KOPT-K1 (cell line): ENCODE results near the gene UBL4A.
"Not testable (repeated sequence)": the region's sequence is repeated elsewhere in the genome, so short reads cannot be mapped to it uniquely, and the experiment has no call there.

Source experiments
- H3K27ac ChIP-seq: fragments of 200-600 bp; sonication (generic); 2 replicates; pipeline ENCODE4 v1.5.1; 2016; ENCODE audit warnings: antibody characterized with exemption, mild to moderate bottlenecking, low read depth, low read length; ENCODE audit not compliant: poor library complexity, severe bottlenecking
- H3K36me3 ChIP-seq: fragments of 200-600 bp; sonication (generic); 2 replicates; pipeline ENCODE4 v1.5.1; 2017; ENCODE audit warnings: antibody characterized with exemption, mild to moderate bottlenecking, low read length, moderate library complexity; ENCODE audit not compliant: insufficient read depth
- H3K9me3 ChIP-seq: fragments of 200-600 bp; sonication (generic); 2 replicates; pipeline ENCODE4 v1.5.1; 2017; ENCODE audit warnings: antibody characterized with exemption, low read length, mild to moderate bottlenecking; ENCODE audit not compliant: insufficient read depth, poor library complexity, severe bottlenecking

UBL4A gene

GRCh38 chrX:154515090-154515965 lies 28.9 kb upstream of the UBL4A start:
- Histone ChIP-seq H3K9me3 (no peaks in the 10 kb centered on the region), H3K36me3 (no peaks in the 10 kb centered on the region), H3K27ac (peak overlapping the region; percentile 78)

- Histone ChIP-seq H3K27ac (no peak overlapping the region), H3K36me3 (no peaks in the 10 kb centered on the region; the same call in 1 of the 2 replicates), H3K9me3 (no peaks in the 10 kb centered on the region)
Observed at GRCh38 chrX:154513716-154514115, 27.3 kb upstream of the UBL4A start.

DNA sequence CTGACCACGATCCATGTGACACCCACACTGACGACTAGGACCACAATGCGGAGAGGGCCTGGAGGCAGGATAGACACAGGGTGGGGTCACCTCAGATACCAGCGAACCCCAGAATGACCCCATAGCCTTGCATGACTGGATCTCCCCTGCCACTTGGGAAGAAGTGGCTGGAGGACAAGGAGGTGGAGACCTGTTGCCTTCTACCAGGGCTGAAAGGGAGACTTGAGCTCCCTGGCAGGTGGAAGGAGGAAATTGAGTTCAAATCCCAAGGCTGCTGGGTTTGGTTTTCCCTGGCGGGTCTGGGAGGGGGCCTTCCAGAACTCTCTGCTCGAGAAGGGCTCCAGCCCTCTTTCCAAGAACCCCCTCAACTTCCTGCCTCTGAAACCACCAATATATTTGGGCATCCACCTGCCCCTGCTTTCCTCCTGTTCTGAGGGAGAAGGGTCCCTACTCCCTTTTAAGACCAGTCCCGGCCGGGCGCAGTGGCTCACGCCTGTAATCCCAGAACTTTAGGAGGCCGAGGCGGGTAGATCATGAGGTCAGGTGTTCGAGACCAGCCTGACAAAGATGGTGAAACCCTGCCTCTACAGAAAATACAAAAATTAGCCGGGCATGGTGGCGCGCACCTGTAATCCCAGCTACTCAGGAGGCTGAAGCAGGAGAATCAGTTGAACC lies 26.6 kb upstream of the UBL4A start:
- H3K9me3 ChIP-seq, result no peaks in the 10 kb centered on the region
- no peak overlapping the region for H3K27ac ChIP-seq
- H3K36me3 ChIP-seq, result no peaks in the 10 kb centered on the region; the same call in 1 of the 2 replicates

GRCh38 chrX:154511761-154512160 lies 25.3 kb upstream of the UBL4A start:
- H3K36me3 ChIP-seq, result no peaks in the 10 kb centered on the region; the same call in 1 of the 2 replicates
- peak overlapping the region; percentile 43 for H3K27ac ChIP-seq
- no peaks in the 10 kb centered on the region for H3K9me3 ChIP-seq

- H3K9me3 ChIP-seq, result no peaks in the 10 kb centered on the region
- peaks cover 5% of the 10 kb centered on the region; the same call in 1 of the 2 replicates for H3K36me3 ChIP-seq
Observed at GRCh38 chrX:154509455-154509854, 23.0 kb upstream of the UBL4A start.

DNA sequence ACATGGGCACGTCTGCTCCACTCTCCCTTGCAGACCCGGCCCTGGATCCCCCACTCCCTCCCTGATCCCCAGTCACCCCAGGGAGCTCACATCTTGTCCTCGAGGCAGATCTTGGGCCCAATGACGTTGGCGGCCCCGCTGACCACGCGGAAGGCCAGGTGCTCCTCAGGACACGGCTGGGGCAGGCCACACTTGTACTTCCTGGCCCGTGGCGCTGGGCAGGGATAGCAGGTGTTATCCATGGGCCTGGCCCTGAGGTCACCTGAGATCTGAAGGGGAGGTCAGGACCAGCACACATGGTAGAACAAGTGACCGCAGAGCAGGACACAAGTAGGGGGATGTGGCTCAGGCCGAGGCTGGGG lies 21.9 kb upstream of the UBL4A start:
- Histone ChIP-seq H3K27ac (no peak overlapping the region), H3K36me3 (peaks cover 5% of the 10 kb centered on the region; the same call in 1 of the 2 replicates), H3K9me3 (no peaks in the 10 kb centered on the region)

More at GRCh38 chrX:154509455-154509854, 23.0 kb upstream of the UBL4A start:
- no peak overlapping the region for H3K27ac ChIP-seq

DNA sequence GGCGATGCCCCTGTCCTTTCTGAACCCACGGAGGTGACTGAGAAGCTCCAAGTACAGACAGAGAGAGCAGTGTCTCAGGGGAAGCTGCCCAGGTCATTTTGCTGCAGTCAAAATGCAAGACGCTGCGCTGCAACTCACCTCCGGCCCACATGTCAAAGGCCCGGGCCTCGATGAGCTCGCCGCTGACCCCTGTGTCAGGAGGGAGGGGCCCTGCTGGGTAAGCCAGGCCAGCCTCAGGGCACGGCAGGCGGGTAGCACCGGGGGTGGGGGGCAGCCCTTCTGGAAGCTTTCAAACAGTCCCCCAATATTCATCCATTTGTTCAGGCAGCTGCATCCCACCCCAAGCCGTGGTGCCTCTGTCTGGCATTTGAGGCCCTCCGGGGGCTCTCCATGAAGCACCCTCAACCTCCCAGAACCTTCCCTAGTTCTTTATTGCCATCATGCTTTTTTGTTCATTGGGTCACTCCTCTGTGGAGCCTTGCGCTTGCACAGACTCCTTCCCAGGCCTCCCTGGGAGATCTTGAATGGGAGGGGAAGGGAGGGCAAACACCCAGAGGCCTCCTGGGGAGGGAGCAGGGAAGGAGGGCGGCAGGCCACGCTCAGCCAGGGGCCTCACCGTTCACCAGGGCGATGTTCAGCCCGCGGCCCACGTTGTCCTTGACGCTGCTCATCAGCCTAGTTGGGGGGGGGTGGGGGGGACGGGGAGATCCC lies 21.4 kb upstream of the UBL4A start:
- peaks cover 5% of the 10 kb centered on the region; the same call in 1 of the 2 replicates for H3K36me3 ChIP-seq
- H3K27ac ChIP-seq, result no peak overlapping the region
- no peaks in the 10 kb centered on the region for H3K9me3 ChIP-seq

DNA sequence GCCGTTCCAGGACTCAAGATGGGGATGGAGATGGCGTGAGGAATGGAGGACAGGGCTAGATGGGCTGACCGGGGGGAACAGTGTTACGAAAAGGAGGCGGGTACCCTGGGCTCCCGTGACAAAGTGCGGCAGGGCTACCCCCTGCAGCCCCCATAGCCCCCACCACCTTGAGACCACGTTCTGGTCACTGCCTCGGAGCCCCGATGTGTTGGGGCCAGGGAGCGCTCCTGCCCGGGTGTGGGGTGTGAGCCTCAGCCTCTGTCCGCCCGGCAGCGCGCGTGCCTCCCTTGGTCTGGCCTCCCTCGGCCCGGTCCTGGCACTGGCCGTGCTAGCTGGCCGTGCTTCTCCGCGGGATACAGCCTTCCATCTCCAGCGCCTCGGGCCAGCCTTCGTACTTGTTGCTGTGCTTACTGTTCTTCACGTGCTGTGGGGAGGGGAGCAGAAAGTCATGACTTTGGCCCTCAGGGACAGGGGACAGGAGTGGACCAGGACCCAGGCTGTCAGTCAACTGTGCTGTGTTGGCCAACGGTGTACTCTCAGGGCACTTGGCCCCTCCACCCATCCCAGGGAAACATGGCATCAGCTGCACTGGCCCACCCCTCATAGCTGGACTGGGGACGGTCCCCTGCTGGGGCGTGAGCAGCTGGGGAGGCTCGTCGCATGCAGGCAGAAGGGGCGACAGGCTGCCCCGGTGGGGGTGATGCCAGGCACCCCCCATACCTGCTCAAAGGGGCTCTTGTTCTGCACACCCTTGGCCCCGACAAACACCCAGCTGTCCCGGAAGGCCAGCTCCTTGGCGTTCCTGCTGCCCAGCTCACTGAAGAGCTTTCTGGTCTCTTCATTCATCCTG lies 20.3 kb upstream of the UBL4A start:
- Histone ChIP-seq H3K27ac (no peak overlapping the region), H3K9me3 (no peaks in the 10 kb centered on the region), H3K36me3 (peaks cover 5% of the 10 kb centered on the region; the same call in 1 of the 2 replicates)

- Histone ChIP-seq H3K36me3 (peaks cover 5% of the 10 kb centered on the region; the same call in 1 of the 2 replicates), H3K27ac (no peak overlapping the region)
Observed at GRCh38 chrX:154505734-154506133, 19.3 kb upstream of the UBL4A start.

GRCh38 chrX:154502989-154503388 lies 16.6 kb upstream of the UBL4A start:
- Histone ChIP-seq H3K27ac (no peak overlapping the region), H3K9me3 (no peaks in the 10 kb centered on the region), H3K36me3 (peaks cover 5% of the 10 kb centered on the region; the same call in 1 of the 2 replicates)

More at GRCh38 chrX:154505734-154506133, 19.3 kb upstream of the UBL4A start:
- H3K9me3 ChIP-seq, result no peaks in the 10 kb centered on the region

GRCh38 chrX:154502098-154502497 lies 15.7 kb upstream of the UBL4A start:
- Histone ChIP-seq H3K9me3 (no peaks in the 10 kb centered on the region), H3K27ac (no peak overlapping the region), H3K36me3 (peaks cover 5% of the 10 kb centered on the region; the same call in 1 of the 2 replicates)

- not testable (repeated sequence) for H3K36me3 ChIP-seq, H3K9me3 ChIP-seq, H3K27ac ChIP-seq
Observed at GRCh38 chrX:154501423-154501822, 15.0 kb upstream of the UBL4A start.

DNA sequence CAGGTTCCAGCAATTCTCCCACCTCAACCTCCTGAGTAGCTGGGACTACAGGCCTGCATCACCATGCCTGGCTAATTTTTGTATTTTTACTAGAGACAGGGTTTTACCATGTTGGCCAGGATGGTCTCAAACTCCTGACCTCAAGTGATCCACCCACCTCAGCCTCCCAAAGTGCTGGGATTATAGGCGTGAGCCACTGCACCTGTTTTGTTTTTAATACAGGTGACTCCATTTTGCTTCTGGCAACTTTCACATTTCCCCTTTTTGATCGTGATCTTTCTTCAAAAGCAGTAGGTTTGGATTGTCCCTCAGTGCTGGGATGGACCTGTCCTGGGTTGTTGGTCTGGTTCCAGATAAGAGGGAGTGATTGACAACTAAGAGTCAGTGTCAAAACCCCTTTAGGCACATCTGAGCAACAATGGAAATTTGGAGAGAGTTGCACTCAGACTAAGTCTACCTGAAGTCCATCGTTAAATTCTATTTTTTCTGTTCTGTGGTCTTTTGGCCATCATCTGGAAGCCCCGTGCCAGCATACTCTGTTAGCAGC lies 10.2 kb upstream of the UBL4A start:
- H3K36me3 ChIP-seq, H3K27ac ChIP-seq, H3K9me3 ChIP-seq: not testable (repeated sequence)

GRCh38 chrX:154495472-154495922 lies 9.1 kb upstream of the UBL4A start:
- Histone ChIP-seq H3K27ac (no peak overlapping the region), H3K9me3 (no peaks in the 10 kb centered on the region), H3K36me3 (no peaks in the 10 kb centered on the region)
